IPS-18a (cell line): ENCODE data around the gene DDX47.
"Not testable (repeated sequence)": the region's sequence is repeated elsewhere in the genome, so short reads cannot be mapped to it uniquely, and the experiment has no call there.

Experiments used
- H3K27ac ChIP-seq: one replicate; pipeline ENCODE4 v1.5.1; 2013; ENCODE audit warnings: low read length
- H3K27me3 ChIP-seq: one replicate; pipeline ENCODE4 v1.6.1; 2013; ENCODE audit warnings: mild to moderate bottlenecking, low read length; ENCODE audit not compliant: control insufficient read depth, insufficient read depth
- H3K36me3 ChIP-seq: one replicate; pipeline ENCODE4 v1.6.1; 2013; ENCODE audit warnings: low read depth, low read length; ENCODE audit not compliant: control insufficient read depth
- H3K4me1 ChIP-seq: one replicate; pipeline ENCODE4 v1.6.1; 2013; ENCODE audit warnings: low read depth, low read length; ENCODE audit not compliant: control insufficient read depth
- H3K4me3 ChIP-seq: one replicate; pipeline ENCODE4 v1.5.1; 2013; ENCODE audit warnings: low read length
- H3K9ac ChIP-seq: one replicate; pipeline ENCODE4 v1.6.1; 2013; ENCODE audit warnings: mild to moderate bottlenecking, low read length, moderate library complexity
- H3K9me3 ChIP-seq: one replicate; pipeline ENCODE4 v1.6.1; 2013; ENCODE audit warnings: low read depth, low read length; ENCODE audit not compliant: control insufficient read depth

The DDX47 gene

GRCh38 chr12:12836571-12836970 lies 23.4 kb downstream of the DDX47 start:
- peaks cover 7% of the 10 kb centered on the region for H3K4me1 ChIP-seq
- no peaks in the 10 kb centered on the region for H3K27me3 ChIP-seq
- peaks cover 33% of the 10 kb centered on the region for H3K36me3 ChIP-seq
- no peak overlapping the region for H3K9ac ChIP-seq
- H3K27ac ChIP-seq = no peak overlapping the region
- no peaks in the 10 kb centered on the region for H3K9me3 ChIP-seq
- H3K4me3 ChIP-seq = no peak overlapping the region

- Histone ChIP-seq H3K36me3 (peaks cover 31% of the 10 kb centered on the region), H3K27me3 (no peaks in the 10 kb centered on the region), H3K9me3 (no peaks in the 10 kb centered on the region), H3K9ac (no peak overlapping the region), H3K4me1 (peaks cover 7% of the 10 kb centered on the region), H3K27ac (no peak overlapping the region), H3K4me3 (no peak overlapping the region)
Measured at GRCh38 chr12:12837025-12837812, 24.1 kb downstream of the DDX47 start.

GRCh38 chr12:12837813-12838153 lies 24.6 kb downstream of the DDX47 start:
- no peaks in the 10 kb centered on the region for H3K9me3 ChIP-seq
- H3K36me3 ChIP-seq = peaks cover 25% of the 10 kb centered on the region
- no peak overlapping the region for H3K4me3 ChIP-seq
- H3K9ac ChIP-seq = no peak overlapping the region
- H3K27ac ChIP-seq = no peak overlapping the region
- no peaks in the 10 kb centered on the region for H3K27me3 ChIP-seq
- peaks cover 7% of the 10 kb centered on the region for H3K4me1 ChIP-seq

GRCh38 chr12:12839003-12839395 lies 25.9 kb downstream of the DDX47 start:
- no peak overlapping the region for H3K9ac ChIP-seq
- no peaks in the 10 kb centered on the region for H3K9me3 ChIP-seq
- H3K4me3 ChIP-seq = no peak overlapping the region
- peaks cover 7% of the 10 kb centered on the region for H3K4me1 ChIP-seq
- no peak overlapping the region for H3K27ac ChIP-seq
- H3K36me3 ChIP-seq = peaks cover 14% of the 10 kb centered on the region
- H3K27me3 ChIP-seq = no peaks in the 10 kb centered on the region

- H3K4me1 ChIP-seq, H3K9me3 ChIP-seq, H3K4me3 ChIP-seq, H3K27ac ChIP-seq, H3K9ac ChIP-seq, H3K27me3 ChIP-seq: not testable (repeated sequence)
- peaks cover 12% of the 10 kb centered on the region for H3K36me3 ChIP-seq
Measured at GRCh38 chr12:12839439-12839838, 26.3 kb downstream of the DDX47 start.

GRCh38 chr12:12839873-12840579 lies 26.9 kb downstream of the DDX47 start:
- no peaks in the 10 kb centered on the region for H3K9me3 ChIP-seq
- H3K4me1 ChIP-seq = peaks cover 7% of the 10 kb centered on the region
- peaks cover 12% of the 10 kb centered on the region for H3K36me3 ChIP-seq
- no peaks in the 10 kb centered on the region for H3K27me3 ChIP-seq
- no peak overlapping the region for H3K4me3 ChIP-seq
- no peak overlapping the region for H3K27ac ChIP-seq
- no peak overlapping the region for H3K9ac ChIP-seq

GRCh38 chr12:12840580-12840899 lies 27.4 kb downstream of the DDX47 start:
- Histone ChIP-seq H3K9me3 (no peaks in the 10 kb centered on the region), H3K36me3 (peaks cover 12% of the 10 kb centered on the region), H3K4me3 (no peak overlapping the region), H3K27me3 (no peaks in the 10 kb centered on the region), H3K27ac (no peak overlapping the region), H3K4me1 (peaks cover 7% of the 10 kb centered on the region), H3K9ac (no peak overlapping the region)

GRCh38 chr12:12841428-12841827 lies 28.3 kb downstream of the DDX47 start:
- peaks cover 12% of the 10 kb centered on the region for H3K36me3 ChIP-seq
- not testable (repeated sequence) for H3K27me3 ChIP-seq, H3K4me3 ChIP-seq, H3K4me1 ChIP-seq, H3K9ac ChIP-seq, H3K9me3 ChIP-seq, H3K27ac ChIP-seq

GRCh38 chr12:12845794-12846243 lies 32.7 kb downstream of the DDX47 start:
- no peak overlapping the region for H3K27ac ChIP-seq
- no peaks in the 10 kb centered on the region for H3K36me3 ChIP-seq
- no peak overlapping the region for H3K9ac ChIP-seq
- H3K4me1 ChIP-seq = no peaks in the 10 kb centered on the region
- H3K4me3 ChIP-seq = no peak overlapping the region
- H3K9me3 ChIP-seq = no peaks in the 10 kb centered on the region
- H3K27me3 ChIP-seq = no peaks in the 10 kb centered on the region

GRCh38 chr12:12846780-12847179 lies 33.6 kb downstream of the DDX47 start:
- H3K4me3 ChIP-seq, H3K9me3 ChIP-seq, H3K4me1 ChIP-seq, H3K36me3 ChIP-seq, H3K27me3 ChIP-seq, H3K27ac ChIP-seq, H3K9ac ChIP-seq: not testable (repeated sequence)

GRCh38 chr12:12853435-12853834 lies 40.3 kb downstream of the DDX47 start:
- Histone ChIP-seq H3K4me1 (no peaks in the 10 kb centered on the region), H3K9me3 (no peaks in the 10 kb centered on the region), H3K36me3 (no peaks in the 10 kb centered on the region), H3K27me3 (no peaks in the 10 kb centered on the region), H3K27ac (no peak overlapping the region), H3K4me3 (no peak overlapping the region), H3K9ac (no peak overlapping the region)

- Histone ChIP-seq H3K4me1 (no peaks in the 10 kb centered on the region), H3K9ac (no peak overlapping the region), H3K4me3 (no peak overlapping the region), H3K27me3 (no peaks in the 10 kb centered on the region), H3K36me3 (no peaks in the 10 kb centered on the region), H3K27ac (no peak overlapping the region), H3K9me3 (no peaks in the 10 kb centered on the region)
Measured at GRCh38 chr12:12859690-12860089, 46.5 kb downstream of the DDX47 start.
